ENCODE results near the gene SLC6A3.

The SLC6A3 gene

GRCh38 chr5:1449081-1449630 lies 3.9 kb upstream of the SLC6A3 start:
- no peaks in the 10 kb centered on the region for H3K27me3 ChIP-seq (ENCODE audit: insufficient read depth, low read depth)
- H3K79me2 ChIP-seq (ENCODE audit: insufficient read depth, low read depth): no peaks in the 10 kb centered on the region
- H3K4me1 ChIP-seq (ENCODE audit: low read depth, poor library complexity, severe bottlenecking): no peaks in the 10 kb centered on the region
- no peaks in the 10 kb centered on the region for H3K36me3 ChIP-seq (ENCODE audit: insufficient read depth)
- H2AFZ ChIP-seq (ENCODE audit: low read depth): no peak overlapping the region
- H3K4me2 ChIP-seq: no peak overlapping the region
- TF ChIP-seq, protein P1, sequence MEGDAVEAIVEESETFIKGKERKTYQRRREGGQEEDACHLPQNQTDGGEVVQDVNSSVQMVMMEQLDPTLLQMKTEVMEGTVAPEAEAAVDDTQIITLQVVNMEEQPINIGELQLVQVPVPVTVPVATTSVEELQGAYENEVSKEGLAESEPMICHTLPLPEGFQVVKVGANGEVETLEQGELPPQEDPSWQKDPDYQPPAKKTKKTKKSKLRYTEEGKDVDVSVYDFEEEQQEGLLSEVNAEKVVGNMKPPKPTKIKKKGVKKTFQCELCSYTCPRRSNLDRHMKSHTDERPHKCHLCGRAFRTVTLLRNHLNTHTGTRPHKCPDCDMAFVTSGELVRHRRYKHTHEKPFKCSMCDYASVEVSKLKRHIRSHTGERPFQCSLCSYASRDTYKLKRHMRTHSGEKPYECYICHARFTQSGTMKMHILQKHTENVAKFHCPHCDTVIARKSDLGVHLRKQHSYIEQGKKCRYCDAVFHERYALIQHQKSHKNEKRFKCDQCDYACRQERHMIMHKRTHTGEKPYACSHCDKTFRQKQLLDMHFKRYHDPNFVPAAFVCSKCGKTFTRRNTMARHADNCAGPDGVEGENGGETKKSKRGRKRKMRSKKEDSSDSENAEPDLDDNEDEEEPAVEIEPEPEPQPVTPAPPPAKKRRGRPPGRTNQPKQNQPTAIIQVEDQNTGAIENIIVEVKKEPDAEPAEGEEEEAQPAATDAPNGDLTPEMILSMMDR (conservative IDR thresholded peaks at IDR 0.05; ENCODE audit: low read depth, low read length): no peak
- no peak overlapping the region for H3K27ac ChIP-seq
- H4K20me1 ChIP-seq (ENCODE audit: insufficient read depth): no peaks in the 10 kb centered on the region
- H3K4me3 ChIP-seq (IDR thresholded peaks at IDR 0.05; ENCODE audit: insufficient read depth, low read depth, low read length): no peak overlapping the region
- no peak overlapping the region for H3K9ac ChIP-seq

- TF ChIP-seq, protein P1 (conservative IDR thresholded peaks at IDR 0.05; ENCODE audit: low read depth, low read length): no peak
- Histone ChIP-seq H3K36me3 (ENCODE audit: insufficient read depth) (no peaks in the 10 kb centered on the region), H3K4me2 (no peak overlapping the region), H3K4me3 (IDR thresholded peaks at IDR 0.05; ENCODE audit: insufficient read depth, low read depth, low read length) (no peak overlapping the region), H4K20me1 (ENCODE audit: insufficient read depth) (no peaks in the 10 kb centered on the region), H3K27ac (no peak overlapping the region), H3K9ac (no peak overlapping the region), H2AFZ (ENCODE audit: low read depth) (no peak overlapping the region), H3K79me2 (ENCODE audit: insufficient read depth, low read depth) (no peaks in the 10 kb centered on the region), H3K27me3 (ENCODE audit: insufficient read depth, low read depth) (no peaks in the 10 kb centered on the region), H3K4me1 (ENCODE audit: low read depth, poor library complexity, severe bottlenecking) (no peaks in the 10 kb centered on the region)
Measured at GRCh38 chr5:1448511-1449011, 3.3 kb upstream of the SLC6A3 start.

DNA sequence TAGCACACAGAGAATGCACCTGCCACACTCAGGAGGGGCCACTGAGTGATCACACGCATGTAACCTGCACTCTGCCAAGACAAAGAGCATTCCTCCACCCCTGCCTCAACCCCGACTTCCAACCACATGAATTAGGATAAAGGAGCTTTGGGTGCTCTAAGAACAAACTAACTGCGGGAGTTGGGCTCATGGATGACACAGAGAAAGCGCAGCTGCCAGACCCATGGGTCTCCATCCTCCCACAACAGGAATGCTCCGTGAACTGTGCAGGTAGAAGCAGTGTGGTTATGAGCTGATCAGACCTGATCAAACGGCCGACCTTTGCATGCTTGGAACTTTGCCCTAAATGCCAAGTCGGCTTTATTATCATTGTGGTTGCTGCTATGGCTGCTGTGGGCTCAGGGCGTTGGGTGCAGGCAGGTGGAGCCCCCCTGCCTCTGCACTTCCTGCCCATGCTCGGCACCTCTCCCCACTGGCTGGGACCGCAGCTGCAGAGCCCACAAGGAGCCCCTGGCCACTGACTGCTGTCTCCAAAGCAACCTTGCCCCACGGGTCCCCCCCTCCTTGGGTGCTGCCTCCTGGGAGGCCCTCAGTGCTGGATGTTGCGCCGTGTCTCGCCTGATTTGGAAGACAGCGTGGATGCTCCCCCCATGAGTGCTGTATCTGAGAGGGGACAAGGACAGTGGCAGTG lies 2.6 kb upstream of the SLC6A3 start:
- Histone ChIP-seq H3K4me2 (no peak overlapping the region), H3K9ac (no peak overlapping the region), H2AFZ (ENCODE audit: low read depth) (no peak overlapping the region), H3K36me3 (ENCODE audit: insufficient read depth) (no peaks in the 10 kb centered on the region), H3K27me3 (ENCODE audit: insufficient read depth, low read depth) (no peaks in the 10 kb centered on the region; the same call in 1 of the 2 replicates), H3K4me3 (IDR thresholded peaks at IDR 0.05; ENCODE audit: insufficient read depth, low read depth, low read length) (no peak overlapping the region), H3K79me2 (ENCODE audit: insufficient read depth, low read depth) (no peaks in the 10 kb centered on the region), H4K20me1 (ENCODE audit: insufficient read depth) (no peaks in the 10 kb centered on the region), H3K27ac (no peak overlapping the region), H3K4me1 (ENCODE audit: low read depth, poor library complexity, severe bottlenecking) (no peaks in the 10 kb centered on the region)
- TF ChIP-seq, protein P1 (conservative IDR thresholded peaks at IDR 0.05; ENCODE audit: low read depth, low read length): no peak

GRCh38 chr5:1446602-1447343 lies 1.5 kb upstream of the SLC6A3 start:
- no peak overlapping the region for H3K9ac ChIP-seq
- TF ChIP-seq, protein P1 (conservative IDR thresholded peaks at IDR 0.05; ENCODE audit: low read depth, low read length): no peak
- no peak overlapping the region for H2AFZ ChIP-seq (ENCODE audit: low read depth)
- no peak overlapping the region for H3K4me2 ChIP-seq
- H3K4me1 ChIP-seq (ENCODE audit: low read depth, poor library complexity, severe bottlenecking): no peaks in the 10 kb centered on the region
- H3K27ac ChIP-seq: no peak overlapping the region
- no peaks in the 10 kb centered on the region for H3K36me3 ChIP-seq (ENCODE audit: insufficient read depth)
- H3K4me3 ChIP-seq (IDR thresholded peaks at IDR 0.05; ENCODE audit: insufficient read depth, low read depth, low read length): no peak overlapping the region
- no peaks in the 10 kb centered on the region; the same call in 1 of the 2 replicates for H3K27me3 ChIP-seq (ENCODE audit: insufficient read depth, low read depth)
- H3K79me2 ChIP-seq (ENCODE audit: insufficient read depth, low read depth): no peaks in the 10 kb centered on the region
- no peaks in the 10 kb centered on the region for H4K20me1 ChIP-seq (ENCODE audit: insufficient read depth)
